ENCODE results near the gene ETV3L.
"Not testable (repeated sequence)": the region's sequence is repeated elsewhere in the genome, so short reads cannot be mapped to it uniquely, and the experiment has no call there.

The ETV3L gene

DNA sequence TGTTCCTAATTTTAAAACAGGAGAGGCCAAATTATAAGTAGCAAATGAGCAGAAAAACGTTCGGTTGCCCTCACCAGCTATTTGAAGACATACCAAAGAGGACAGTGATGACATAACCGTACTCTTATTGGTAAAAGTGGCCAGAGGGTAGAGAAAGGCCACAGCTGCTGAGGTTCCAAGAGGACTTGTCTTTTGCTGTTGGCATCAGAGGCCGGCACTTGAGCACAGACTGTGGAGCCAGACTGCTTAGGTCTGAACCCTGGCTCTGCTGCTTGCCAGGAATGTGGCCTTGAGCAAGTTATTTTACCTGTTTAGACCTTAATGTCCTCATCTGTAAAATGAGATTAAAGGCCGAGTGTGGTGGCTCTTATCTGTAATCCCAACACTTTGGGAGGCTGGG is 14.9 kb downstream of the ETV3L start:
- no peak for DNase-seq (ENCODE audit: low read depth in 2 of 2, low spot score in 1 of 2)

DNA sequence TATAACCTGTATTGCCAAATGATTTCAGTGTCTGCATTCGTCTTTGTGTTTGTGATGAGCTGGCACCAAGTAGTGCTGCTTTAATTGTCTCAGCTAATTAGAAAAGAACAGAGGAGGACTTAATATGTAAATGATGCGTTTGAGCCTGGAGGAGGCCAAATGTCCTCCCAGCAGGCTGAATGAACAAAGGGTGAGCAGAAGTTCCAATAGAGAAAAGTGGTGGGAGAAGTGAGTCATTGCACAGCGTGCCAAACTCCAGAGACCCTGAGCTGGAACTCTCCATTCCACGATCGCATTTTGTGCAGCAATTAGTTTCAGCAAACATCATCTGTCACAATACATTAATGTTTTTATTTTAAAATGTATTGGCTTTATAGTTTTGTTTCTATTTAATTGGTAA is 17.9 kb downstream of the ETV3L start:
- no peak for DNase-seq (ENCODE audit: low read depth in 2 of 2, low spot score in 1 of 2)

DNA sequence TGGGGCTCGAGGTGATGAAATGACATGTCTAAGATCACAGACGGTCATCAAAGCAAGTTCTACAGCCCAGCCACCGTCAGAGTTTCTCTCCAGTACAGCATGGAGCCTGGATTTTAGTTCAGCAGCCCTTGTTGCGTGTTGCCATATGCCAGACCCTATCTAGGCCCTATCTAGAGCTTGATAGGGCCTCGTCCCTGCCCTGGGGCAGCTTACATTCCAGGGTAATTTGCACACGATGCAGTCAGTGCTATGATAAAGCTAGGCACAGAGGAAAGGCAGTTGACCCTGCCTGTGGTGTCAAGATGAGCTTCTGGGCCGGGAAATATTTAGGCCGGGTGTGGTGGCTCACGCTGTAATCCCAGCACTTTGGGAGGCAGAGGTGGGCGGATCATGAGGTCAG is 18.9 kb downstream of the ETV3L start:
- no peak for DNase-seq (ENCODE audit: low read depth in 2 of 2, low spot score in 1 of 2)

DNA sequence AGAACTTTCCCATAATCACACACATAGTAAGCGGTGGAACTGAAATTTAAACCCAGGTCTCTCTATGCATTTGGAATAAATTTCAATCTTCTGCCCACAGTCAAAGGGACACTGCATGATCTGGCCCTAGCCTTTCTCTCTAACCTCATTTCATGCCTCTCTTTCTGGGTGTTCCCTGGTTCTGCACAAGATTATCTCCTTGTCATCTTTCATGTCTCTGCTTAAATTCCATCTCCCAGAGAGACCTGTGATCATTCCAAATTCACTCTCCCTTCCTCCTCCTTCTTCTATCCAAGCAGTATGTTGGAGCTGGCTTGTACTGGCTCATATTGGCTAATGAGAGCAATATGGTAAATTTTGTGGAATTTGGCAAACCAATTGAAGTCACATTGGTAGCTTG is 22.2 kb downstream of the ETV3L start:
- no peak for DNase-seq (ENCODE audit: low read depth in 2 of 2, low spot score in 1 of 2)

DNA sequence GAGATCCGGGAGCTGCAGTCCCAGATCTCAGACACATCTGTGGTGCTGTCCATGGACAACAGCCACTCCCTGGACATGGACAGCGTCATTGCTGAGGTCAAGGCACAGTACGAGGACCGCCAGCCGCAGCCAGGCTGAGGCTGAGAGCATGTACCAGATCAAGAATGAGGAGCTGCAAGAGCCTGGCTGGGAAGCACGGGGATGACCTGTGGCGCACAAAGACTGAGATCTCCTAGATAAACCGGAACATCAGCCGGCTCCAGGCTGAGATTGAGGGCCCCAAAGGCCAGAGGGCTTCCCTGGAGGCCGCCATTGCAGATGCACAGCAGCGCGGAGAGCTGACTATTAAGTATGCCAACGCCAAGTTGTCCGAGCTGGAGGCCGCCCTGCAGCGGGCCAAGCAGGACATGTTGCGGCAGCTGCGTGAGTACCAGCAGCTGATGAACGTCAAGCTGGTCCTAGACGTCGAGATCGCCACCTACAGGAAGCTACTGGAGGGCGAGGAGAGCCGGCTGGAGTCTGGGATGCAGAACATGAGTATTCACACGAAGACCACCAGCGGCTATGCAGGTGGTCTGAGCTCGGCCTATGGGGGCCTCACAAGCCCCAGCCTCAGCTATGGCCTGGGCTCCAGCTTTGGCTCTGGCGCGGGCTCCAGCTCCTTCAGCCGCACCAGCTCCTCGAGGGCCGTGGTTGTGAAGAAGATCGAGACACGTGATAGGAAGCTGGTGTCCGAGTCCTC is 25.5 kb downstream of the ETV3L start:
- DNase-seq (ENCODE audit: low read depth in 2 of 2, low spot score in 1 of 2): no peak

DNA sequence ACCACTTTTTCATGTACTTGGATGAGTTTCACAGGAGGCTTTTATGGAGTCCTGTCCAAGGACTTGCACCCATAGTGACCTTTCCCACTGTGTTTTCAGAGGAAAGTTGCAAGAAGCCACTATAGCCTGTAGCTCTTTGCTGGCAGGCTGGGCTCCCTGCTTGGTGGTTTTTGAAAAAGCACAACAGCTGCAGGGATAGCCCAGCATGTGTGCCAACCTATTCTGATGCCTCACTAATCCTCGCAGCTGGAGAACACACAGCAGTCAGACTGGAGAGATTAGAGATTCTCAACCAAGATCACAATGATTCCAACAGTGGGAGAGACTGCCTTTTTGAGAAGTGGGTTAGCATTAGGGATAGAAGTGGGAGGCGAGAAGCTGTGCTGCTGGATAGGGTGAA is 30.0 kb downstream of the ETV3L start:
- DNase-seq (ENCODE audit: low read depth in 2 of 2, low spot score in 1 of 2): no peak

DNA sequence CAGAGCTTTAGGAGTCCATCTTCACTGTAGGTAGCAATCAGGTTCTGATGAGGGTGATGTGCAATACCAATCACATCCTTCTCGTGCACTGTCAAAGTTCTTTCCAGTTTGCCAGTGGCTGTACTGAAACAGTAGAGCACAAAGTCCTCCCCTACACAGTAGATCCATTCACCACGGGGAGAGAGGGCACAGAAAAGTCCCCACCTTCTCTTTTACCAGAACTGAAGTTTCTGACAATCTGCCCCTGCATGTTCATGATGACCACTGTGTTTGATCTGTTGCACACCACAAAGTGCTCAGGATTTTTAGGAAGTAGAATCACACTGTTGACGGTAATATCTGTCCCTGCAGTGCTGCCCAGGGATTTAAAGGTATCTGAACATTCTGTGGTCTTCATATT is 40.4 kb downstream of the ETV3L start:
- DNase-seq (ENCODE audit: low read depth in 2 of 2, low spot score in 1 of 2): not testable (repeated sequence)

DNA sequence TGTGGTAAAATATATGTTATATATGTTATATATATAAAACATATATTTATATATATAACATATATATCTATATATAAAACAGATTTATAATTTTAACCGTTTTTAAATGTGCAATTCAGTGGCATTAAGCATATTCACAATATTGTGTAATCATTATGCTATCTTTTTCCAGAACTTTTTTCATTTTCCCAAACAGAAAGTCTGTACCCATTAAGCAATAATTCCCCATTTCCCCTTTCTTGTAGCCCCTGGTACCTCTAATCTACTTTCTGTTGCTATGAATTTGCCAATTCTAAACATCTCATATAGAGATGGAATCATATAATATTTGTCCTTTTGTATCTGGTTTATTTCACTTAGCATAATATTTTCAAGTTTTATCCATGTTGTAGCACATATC is 43.3 kb downstream of the ETV3L start:
- DNase-seq (ENCODE audit: low read depth in 2 of 2, low spot score in 1 of 2): no peak

DNA sequence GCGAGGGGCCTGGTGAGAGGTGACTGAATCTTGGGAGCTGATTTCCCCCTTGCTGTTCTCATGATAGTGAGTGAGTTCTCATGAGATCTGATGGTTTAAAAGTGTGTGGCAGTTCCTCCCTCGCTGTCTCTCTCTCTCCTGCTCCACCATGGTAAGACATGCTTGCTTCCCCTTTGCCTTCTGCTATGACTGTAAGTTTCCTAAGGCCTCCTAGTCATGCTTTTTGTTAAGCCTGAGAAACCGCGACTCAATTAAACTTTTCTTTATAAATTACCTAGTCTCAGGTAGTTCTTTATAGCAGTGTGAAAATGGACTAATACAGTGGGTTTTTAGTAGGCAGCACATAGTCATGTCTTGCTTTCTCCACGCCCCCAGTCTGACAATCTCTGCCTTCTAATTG is 43.9 kb downstream of the ETV3L start:
- DNase-seq (ENCODE audit: low read depth in 2 of 2, low spot score in 1 of 2): not testable (repeated sequence)

DNA sequence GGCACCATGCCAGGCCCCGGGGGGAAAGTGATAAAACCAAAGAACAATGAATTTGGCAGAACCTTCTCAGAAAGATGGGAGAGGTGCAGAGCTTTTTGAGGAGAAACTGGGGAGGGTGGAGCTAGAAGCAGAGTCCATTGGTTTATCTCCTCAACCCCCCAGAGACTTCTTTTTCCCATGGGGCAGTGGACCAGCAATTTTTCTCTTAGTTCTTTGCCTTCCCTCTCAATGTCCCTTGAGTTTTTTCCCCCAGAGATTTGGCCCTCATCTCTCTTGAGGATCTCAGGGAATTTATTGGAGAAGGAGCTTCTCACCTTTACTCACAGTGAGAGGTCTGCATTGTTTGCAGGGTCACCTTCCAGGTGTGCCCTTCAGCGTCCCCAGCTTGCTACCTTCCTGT is 48.8 kb downstream of the ETV3L start:
- DNase-seq (ENCODE audit: low read depth in 2 of 2, low spot score in 1 of 2): no peak

DNA sequence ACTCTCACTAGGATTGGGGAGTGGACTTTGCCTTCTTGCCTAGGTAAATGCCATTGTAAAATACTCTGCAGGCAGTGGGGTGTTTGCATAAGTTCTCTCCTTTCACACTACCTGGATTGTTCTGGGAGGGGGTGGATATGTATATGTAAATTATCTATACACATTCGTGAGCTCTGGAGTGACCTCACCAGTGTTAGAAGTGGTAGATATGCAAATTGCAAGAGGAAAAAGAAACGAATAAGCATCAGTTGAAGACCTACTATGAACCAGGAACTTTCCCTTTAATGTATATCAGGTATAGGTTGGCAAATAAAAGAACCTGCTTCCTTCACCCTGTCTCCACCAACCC is 52.6 kb downstream of the ETV3L start:
- no peak for DNase-seq (ENCODE audit: low read depth in 2 of 2, low spot score in 1 of 2)

DNA sequence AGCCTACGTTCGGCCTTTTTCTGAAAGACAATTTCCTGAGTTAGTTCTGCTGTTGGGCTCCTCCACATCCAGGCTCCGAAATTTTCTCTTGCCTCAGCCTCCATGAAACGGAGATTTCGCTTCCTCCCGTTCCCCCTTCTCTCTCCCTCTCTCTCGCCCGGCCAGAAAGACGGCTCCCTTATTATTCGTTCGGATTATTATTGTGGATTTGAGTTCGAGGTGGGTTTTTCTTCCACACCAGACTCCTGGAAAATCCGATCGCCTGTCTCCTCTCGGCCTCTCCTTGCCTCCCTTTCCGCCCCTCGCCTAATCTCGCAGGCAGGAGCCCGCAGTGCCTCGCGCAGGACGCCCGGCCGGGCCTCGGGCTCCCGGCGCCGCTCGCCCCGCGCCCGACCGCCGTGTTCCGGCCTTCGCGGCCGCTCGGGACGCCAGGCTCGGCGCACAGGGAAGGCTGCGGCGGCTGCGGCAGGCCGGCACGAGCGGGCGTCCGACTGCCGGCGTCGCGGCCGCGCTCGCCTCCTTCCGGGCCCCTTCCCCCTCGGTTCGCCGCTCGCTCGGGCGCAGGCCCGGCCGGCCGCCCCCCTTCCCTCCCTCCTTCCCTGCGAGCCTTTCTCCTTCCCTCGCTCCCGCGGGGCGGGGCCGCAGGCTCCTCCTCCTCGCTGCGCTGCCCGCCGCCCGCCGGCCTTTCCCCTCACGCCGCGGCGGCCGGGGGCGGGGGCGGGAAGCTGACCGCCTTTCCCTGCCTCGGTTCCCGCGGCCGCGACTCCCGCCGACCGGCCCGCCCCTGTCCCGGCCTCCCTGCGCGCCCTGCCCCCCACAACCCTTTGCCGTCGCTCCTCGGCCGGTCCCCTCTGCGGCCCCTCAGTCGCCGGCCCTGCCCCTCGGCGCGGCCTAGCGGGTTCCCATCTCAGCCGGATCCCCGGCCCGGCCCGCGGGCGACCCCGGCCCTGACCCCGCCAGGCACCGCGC is 54.1 kb downstream of the ETV3L start, which contains the start of gene ARHGEF11:
ARHGEF11 (minus strand) TSS at position 493 of the 969 bp plus-strand sequence. CDS start 1,412 bp downstream, outside the sequence.
- no peak for DNase-seq (ENCODE audit: low read depth in 2 of 2, low spot score in 1 of 2)

DNA sequence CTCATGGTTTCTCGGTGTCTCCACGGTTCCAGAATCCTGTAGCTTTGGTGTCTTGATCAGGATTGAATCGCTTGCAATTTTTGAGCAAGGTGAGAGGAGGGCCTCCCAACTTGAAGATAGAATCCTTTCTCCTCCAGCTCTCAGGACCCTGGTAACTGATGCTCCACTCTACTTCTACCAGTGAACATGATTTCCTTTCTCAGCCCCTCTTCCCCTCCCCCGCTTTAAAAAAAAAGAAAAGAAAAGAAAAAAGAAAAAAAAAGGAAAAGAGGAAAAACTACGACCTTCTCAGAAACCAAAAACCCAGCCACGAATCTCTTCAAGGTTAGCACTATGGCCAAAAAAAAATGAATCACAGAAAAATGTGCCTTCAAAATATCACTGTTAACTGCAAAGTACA is 55.3 kb downstream of the ETV3L start:
- no peak for DNase-seq (ENCODE audit: low read depth in 2 of 2, low spot score in 1 of 2)

DNA sequence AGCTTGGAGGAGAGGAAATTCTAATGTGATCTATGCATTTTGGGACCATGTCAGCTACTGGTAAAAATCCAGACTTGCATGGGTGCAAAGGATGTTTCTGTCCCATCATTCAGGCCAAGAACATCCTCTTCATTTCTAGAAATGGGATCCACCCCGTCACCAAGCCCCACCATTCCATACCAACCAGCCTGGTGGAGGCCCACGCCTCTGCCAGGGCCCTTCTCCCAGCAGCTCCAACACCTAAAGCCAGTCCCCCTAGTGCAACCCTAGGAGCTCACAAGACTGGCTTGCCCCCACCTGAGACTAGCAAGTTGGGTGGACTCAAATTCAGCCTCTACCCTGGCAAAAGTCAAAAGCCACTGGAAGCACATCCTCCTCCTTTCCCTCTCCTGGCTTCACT is 55.9 kb downstream of the ETV3L start:
- no peak for DNase-seq (ENCODE audit: low read depth in 2 of 2, low spot score in 1 of 2)

DNA sequence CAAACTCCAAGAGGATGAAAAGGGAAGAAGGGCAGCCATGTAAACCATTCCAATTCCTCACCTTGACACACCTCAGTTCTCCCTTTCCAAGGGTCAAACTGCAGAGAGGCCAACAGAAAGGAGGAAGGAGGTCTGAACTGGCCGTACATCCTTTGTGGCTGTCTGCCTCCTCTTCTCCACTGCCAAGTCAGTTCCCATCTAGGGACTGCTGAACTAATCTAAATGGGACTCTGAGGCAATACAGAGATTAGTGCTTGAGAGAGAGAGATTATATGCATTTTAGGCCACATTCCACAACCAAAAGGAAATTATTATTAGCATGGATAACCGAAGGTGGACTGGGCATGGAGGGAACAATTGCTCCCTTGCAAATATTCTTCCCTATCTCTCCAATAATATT is 56.8 kb downstream of the ETV3L start:
- no peak for DNase-seq (ENCODE audit: low read depth in 2 of 2, low spot score in 1 of 2)
